Chondrocyte (in vitro differentiated cells): ENCODE results near the gene SLC5A2. TPM values are rescaled to one million over a fixed set of nuclear protein-coding genes. Genes with fewer than 3 reads are reported as not detected.
A peak's percentile ranks its signal among the peaks of the same experiment; 100 is the strongest.
"Not testable (repeated sequence)": the region's sequence is repeated elsewhere in the genome, so short reads cannot be mapped to it uniquely, and the experiment has no call there.

Source experiments
- DNase-seq: peaks from one replicate; pipeline ENCODE4 v3.0.0; 2021; ENCODE audit warnings: mixed read lengths, low spot score
- H3K27ac Mint-ChIP-seq: one replicate; pipeline ENCODE4 v1.8.0; 2021; ENCODE audit warnings: mild to moderate bottlenecking, moderate library complexity, mixed read lengths; ENCODE audit not compliant: unreplicated experiment
- H3K27me3 Mint-ChIP-seq: 2 replicates; pipeline ENCODE4 v1.8.0; 2021; ENCODE audit warnings: low read depth, mixed read lengths
- H3K36me3 Mint-ChIP-seq: 2 replicates; pipeline ENCODE4 v1.8.0; 2021; ENCODE audit warnings: low read depth, mixed read lengths
- H3K4me1 Mint-ChIP-seq: 2 replicates; pipeline ENCODE4 v1.8.0; 2021; ENCODE audit warnings: low read depth, mild to moderate bottlenecking, mixed read lengths
- H3K4me3 Mint-ChIP-seq: one replicate; pipeline ENCODE4 v1.8.0; 2021; ENCODE audit warnings: mild to moderate bottlenecking, moderate library complexity, mixed read lengths; ENCODE audit not compliant: unreplicated experiment
- H3K9me3 Mint-ChIP-seq: 2 replicates; pipeline ENCODE4 v1.8.0; 2021; ENCODE audit warnings: low read depth, mixed read lengths
- CTCF ChIP-seq: fragments of 200-600 bp; sonication (generic); IDR thresholded peaks from 2 replicates; pipeline ENCODE4 v1.5.0; 2021; ENCODE audit warnings: antibody characterized with exemption, mild to moderate bottlenecking, moderate library complexity
- total RNA-seq: library from RNA; stranded (reverse); gene quantifications from 3 replicates; pipeline ENCODE4 v1.2.1, GENCODE V29; 2021

The SLC5A2 gene
- total RNA-seq, 1 donor from 2014 or later: not detected

GRCh38 chr16:31519759-31520431 is 37.0 kb downstream of the SLC5A2 start:
- no peak overlapping the region for H3K4me3 Mint-ChIP-seq
- no peak overlapping the region for H3K27ac Mint-ChIP-seq
- TF ChIP-seq CTCF: no peak
- peaks cover 30% of the 10 kb centered on the region for H3K27me3 Mint-ChIP-seq
- no peaks in the 10 kb centered on the region for H3K4me1 Mint-ChIP-seq
- H3K36me3 Mint-ChIP-seq: no peaks in the 10 kb centered on the region
- no peak for DNase-seq
- no peaks in the 10 kb centered on the region for H3K9me3 Mint-ChIP-seq

- H3K27ac Mint-ChIP-seq: no peak overlapping the region
- no peak for TF ChIP-seq CTCF
- H3K4me1 Mint-ChIP-seq: no peaks in the 10 kb centered on the region
- DNase-seq: no peak
- no peaks in the 10 kb centered on the region for H3K36me3 Mint-ChIP-seq
- no peak overlapping the region for H3K4me3 Mint-ChIP-seq
- no peaks in the 10 kb centered on the region for H3K9me3 Mint-ChIP-seq
- peaks cover 30% of the 10 kb centered on the region for H3K27me3 Mint-ChIP-seq
Observed at GRCh38 chr16:31521368-31521767, 38.4 kb downstream of the SLC5A2 start.

GRCh38 chr16:31522071-31522470 is 39.1 kb downstream of the SLC5A2 start:
- Mint-ChIP-seq H3K27ac (peak overlapping the region; percentile 2), H3K4me1 (no peaks in the 10 kb centered on the region), H3K36me3 (no peaks in the 10 kb centered on the region), H3K4me3 (no peak overlapping the region), H3K27me3 (peaks cover 26% of the 10 kb centered on the region), H3K9me3 (no peaks in the 10 kb centered on the region)
- no peak for DNase-seq
- TF ChIP-seq CTCF: no peak

DNA sequence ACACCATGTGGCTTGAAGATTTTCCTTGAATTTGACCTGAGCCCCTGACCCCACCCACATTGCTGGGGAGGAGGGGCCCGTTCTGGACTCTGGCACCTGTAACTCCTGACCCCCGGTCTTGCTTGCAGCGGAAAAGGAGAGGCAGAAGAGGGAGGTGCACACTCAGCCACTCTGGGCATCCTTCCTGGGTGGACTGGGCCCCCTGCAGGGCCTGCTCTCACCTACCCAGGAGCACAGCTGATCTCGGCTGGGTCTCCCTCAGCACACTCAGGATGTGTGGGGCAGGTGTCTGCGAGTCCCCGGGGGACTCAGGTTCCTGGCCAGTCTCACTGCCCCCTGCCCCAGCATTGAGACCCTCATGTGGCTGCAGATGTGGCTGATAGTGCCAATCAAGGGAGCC is 40.8 kb downstream of the SLC5A2 start:
- not testable (repeated sequence) for H3K9me3 Mint-ChIP-seq, DNase-seq, H3K27ac Mint-ChIP-seq, H3K36me3 Mint-ChIP-seq, H3K4me1 Mint-ChIP-seq, H3K4me3 Mint-ChIP-seq
- peaks cover 30% of the 10 kb centered on the region for H3K27me3 Mint-ChIP-seq

DNA sequence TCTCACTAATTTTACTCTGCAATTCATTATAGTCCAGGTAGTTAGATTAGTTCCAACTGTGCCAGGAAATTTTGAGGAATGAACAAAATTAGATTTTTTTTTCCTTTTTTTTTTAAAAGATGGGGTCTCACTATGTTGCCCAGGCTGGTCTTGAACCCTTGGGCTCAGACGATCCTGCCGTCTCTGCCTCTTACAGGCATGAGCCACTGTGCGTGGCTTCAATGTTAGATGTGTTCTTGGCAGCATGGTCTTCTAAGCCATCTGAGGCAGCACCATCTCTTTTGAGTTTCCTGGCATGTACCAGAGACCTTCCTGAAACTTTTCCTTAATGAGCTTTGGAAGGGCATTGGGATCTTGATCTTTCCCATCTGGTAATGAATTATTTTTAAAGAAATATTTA is 42.2 kb downstream of the SLC5A2 start:
- no peak overlapping the region for H3K27ac Mint-ChIP-seq
- no peak overlapping the region for H3K4me3 Mint-ChIP-seq
- no peaks in the 10 kb centered on the region for H3K36me3 Mint-ChIP-seq
- no peaks in the 10 kb centered on the region for H3K9me3 Mint-ChIP-seq
- no peak for TF ChIP-seq CTCF
- H3K4me1 Mint-ChIP-seq: peaks cover 9% of the 10 kb centered on the region
- H3K27me3 Mint-ChIP-seq: peaks cover 37% of the 10 kb centered on the region
- DNase-seq: no peak

DNA sequence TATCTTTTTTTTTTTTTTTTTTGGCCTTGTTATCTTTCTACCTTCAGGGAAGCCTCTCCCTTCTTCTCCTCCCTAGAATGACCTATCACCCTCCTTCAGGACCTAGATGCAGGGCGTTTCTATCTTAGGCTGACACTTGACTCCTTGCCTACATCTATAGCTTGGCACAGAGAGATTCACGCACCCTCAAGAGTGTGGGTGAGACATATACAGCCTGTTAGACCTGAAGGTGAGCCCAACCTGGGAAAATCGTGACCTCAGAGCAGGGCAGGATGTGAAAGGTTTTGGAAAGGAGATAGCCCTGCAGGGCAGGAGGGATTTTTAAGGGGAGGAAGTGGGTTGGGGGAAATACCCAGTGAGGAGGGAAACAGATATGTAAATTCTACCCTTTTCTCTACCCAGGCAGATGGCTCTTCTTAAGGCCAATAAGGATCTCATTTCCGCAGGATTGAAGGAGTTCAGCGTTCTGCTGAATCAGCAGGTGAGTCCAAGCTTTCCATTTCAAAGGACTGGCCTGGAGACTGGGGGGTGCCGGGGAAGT is 44.9 kb downstream of the SLC5A2 start, which contains the start of gene AHSP:
Gene AHSP, plus strand, starts transcription at position 167 of the 541 bp plus-strand sequence. Its CDS starts 240 bp downstream, at position 407.
- peaks cover 9% of the 10 kb centered on the region for H3K4me1 Mint-ChIP-seq
- DNase-seq: no peak
- H3K27ac Mint-ChIP-seq: no peak within 1 kb of the TSS
- peak within 1 kb of the TSS; percentile 67 for H3K4me3 Mint-ChIP-seq
- TF ChIP-seq CTCF: no peak
- H3K36me3 Mint-ChIP-seq: no peaks in the 10 kb centered on the region
- peaks cover 35% of the 10 kb centered on the region for H3K27me3 Mint-ChIP-seq
- H3K9me3 Mint-ChIP-seq: no peaks in the 10 kb centered on the region
